Transverse colon (tissue), 4 donors: ENCODE measurements around the gene LARGE1.

Experiments used
- EP300 ChIP-seq: sonication (generic); formaldehyde crosslinking; IDR thresholded peaks from one replicate; pipeline ENCODE4 v1.6.1; 2017; ENCODE audit warnings: antibody characterized with exemption, low read depth
- POLR2A ChIP-seq: fragments of 450-650 bp; IDR thresholded peaks from one replicate; pipeline ENCODE4 v1.6.1; 2016; ENCODE audit warnings: antibody characterized with exemption, mild to moderate bottlenecking, moderate library complexity
- POLR2AphosphoS5 ChIP-seq, 3 donors: sonication (generic); formaldehyde crosslinking; IDR thresholded peaks; one replicate each; pipeline ENCODE4 v1.6.1; 2016; ENCODE audit warnings: antibody characterized with exemption in 3 of 3
- TF ChIP-seq, protein P1 (sequence below), 5 experiments: fragments of 200-600 bp in 3 of 5; fragments of 450-650 bp in 2 of 5; sonication (generic) in 3 of 5; IDR thresholded peaks; 1 replicate in 2 of 5; 2 replicates in 3 of 5; pipeline ENCODE4 v1.5.1; 2016 to 2017; ENCODE audit warnings: antibody characterized with exemption in 5 of 5, inconsistent platforms in 3 of 5, mild to moderate bottlenecking in 2 of 5, moderate library complexity in 1 of 5

DNA sequence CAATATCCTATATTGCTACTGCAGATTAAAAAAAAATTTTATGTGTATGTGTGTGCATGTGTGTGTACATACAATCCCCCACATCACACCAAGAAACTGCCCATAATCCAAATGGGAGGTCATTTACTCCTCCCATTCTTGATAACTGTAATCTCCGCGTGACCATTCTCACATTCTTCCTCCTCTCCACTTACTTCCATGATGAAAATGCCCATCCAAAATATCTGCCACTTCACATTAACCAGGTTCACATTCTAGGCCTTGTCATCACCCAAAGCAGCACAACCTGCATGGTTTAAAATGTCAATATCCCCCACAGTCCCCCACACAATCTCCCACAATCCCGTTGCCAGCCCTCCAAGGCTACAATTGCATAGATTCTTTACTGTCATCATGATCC, 149.6 kb downstream of the LARGE1 start:
- TF ChIP-seq, protein P1, sequence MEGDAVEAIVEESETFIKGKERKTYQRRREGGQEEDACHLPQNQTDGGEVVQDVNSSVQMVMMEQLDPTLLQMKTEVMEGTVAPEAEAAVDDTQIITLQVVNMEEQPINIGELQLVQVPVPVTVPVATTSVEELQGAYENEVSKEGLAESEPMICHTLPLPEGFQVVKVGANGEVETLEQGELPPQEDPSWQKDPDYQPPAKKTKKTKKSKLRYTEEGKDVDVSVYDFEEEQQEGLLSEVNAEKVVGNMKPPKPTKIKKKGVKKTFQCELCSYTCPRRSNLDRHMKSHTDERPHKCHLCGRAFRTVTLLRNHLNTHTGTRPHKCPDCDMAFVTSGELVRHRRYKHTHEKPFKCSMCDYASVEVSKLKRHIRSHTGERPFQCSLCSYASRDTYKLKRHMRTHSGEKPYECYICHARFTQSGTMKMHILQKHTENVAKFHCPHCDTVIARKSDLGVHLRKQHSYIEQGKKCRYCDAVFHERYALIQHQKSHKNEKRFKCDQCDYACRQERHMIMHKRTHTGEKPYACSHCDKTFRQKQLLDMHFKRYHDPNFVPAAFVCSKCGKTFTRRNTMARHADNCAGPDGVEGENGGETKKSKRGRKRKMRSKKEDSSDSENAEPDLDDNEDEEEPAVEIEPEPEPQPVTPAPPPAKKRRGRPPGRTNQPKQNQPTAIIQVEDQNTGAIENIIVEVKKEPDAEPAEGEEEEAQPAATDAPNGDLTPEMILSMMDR (IDR thresholded peaks at IDR 0.05): no peak
- TF ChIP-seq POLR2AphosphoS5 (IDR thresholded peaks at IDR 0.05): no peak
- no peak for TF ChIP-seq EP300
- no peak for TF ChIP-seq POLR2A
